ENCODE data around the gene C1orf210.

Gene C1orf210

GRCh38 chr1:43251024-43251423, 34.4 kb downstream of the C1orf210 start:
- DNase-seq (ENCODE audit: low read depth): no peak
- no peak for TF ChIP-seq CTCF (conservative IDR thresholded peaks at IDR 0.05; ENCODE audit: control insufficient read depth, insufficient read depth, low read depth, low read length)
- no peak overlapping the region for H3K4me3 ChIP-seq (ENCODE audit: control insufficient read depth, low read depth, low read length)

- no peak for DNase-seq (ENCODE audit: low read depth)
- no peak overlapping the region for H3K4me3 ChIP-seq (ENCODE audit: control insufficient read depth, low read depth, low read length)
- TF ChIP-seq CTCF (conservative IDR thresholded peaks at IDR 0.05; ENCODE audit: control insufficient read depth, insufficient read depth, low read depth, low read length): no peak
Measured at GRCh38 chr1:43250351-43250761, 35.0 kb downstream of the C1orf210 start.

DNA sequence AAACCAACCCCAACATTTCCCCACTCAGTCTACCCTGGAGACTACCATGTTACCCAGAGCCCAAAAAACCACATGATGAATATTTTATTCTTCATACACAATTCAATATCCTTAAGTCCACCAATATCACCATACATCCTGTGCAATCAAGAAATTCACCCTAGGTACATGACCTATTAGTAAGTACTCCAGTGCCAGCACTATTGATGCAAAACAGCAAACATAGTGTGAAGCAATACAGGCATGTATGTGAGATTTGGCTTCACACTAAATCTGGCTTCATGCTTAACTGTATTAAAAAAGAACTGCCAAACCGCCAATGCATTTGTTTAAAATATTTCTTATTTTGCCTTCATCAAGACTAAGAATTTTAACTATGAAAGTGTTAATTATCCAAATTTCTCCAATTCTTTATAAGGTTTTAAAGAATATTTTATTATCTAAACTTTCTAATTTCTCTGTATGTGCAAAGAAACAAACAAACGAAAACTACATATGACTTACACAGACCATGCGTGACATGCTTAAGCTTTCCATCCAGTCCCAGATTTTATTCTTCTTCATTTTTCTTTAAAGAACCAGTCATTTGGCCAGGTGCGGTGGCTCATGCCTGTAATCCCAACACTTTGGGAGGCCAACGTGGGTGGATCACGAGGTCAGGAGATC, 38.0 kb downstream of the C1orf210 start:
- no peak overlapping the region for H3K4me3 ChIP-seq (ENCODE audit: control insufficient read depth, low read depth, low read length)
- DNase-seq (ENCODE audit: low read depth): no peak
- TF ChIP-seq CTCF (conservative IDR thresholded peaks at IDR 0.05; ENCODE audit: control insufficient read depth, insufficient read depth, low read depth, low read length): no peak

GRCh38 chr1:43246466-43247213, 38.7 kb downstream of the C1orf210 start:
- H3K4me3 ChIP-seq (ENCODE audit: control insufficient read depth, low read depth, low read length): no peak overlapping the region
- no peak for DNase-seq (ENCODE audit: low read depth)
- TF ChIP-seq CTCF (conservative IDR thresholded peaks at IDR 0.05; ENCODE audit: control insufficient read depth, insufficient read depth, low read depth, low read length): no peak

DNA sequence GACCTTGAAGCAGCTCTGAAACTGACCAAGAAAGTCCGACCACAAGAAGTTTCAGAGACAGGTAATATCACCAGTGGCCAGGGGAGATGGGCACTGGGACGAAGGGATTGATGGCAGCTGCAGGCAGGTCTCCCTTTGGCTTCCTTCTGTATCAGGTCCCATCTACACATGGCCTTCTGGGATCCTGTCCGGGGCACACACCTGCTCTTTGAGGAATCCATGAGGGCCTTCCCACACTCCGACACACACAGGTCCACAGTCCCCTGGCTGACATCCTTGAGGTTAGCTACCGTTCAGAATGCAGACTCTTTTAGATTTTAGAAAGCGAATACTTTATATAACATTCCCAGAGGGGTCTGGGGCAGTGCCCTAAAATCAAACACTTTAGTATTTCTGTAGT, 42.1 kb downstream of the C1orf210 start:
- TF ChIP-seq CTCF (conservative IDR thresholded peaks at IDR 0.05; ENCODE audit: control insufficient read depth, insufficient read depth, low read depth, low read length): no peak
- no peak overlapping the region for H3K4me3 ChIP-seq (ENCODE audit: control insufficient read depth, low read depth, low read length)
- DNase-seq (ENCODE audit: low read depth): no peak

- H3K4me3 ChIP-seq (ENCODE audit: control insufficient read depth, low read depth, low read length): no peak overlapping the region
- no peak for TF ChIP-seq CTCF (conservative IDR thresholded peaks at IDR 0.05; ENCODE audit: control insufficient read depth, insufficient read depth, low read depth, low read length)
- DNase-seq (ENCODE audit: low read depth): peak; percentile 27
Measured at GRCh38 chr1:43241413-43241836, 44.0 kb downstream of the C1orf210 start.
